NCI-H2107 (cell line): Measurements from ENCODE around the gene STIMATE.

ENCODE experiments used
- DNase-seq: peaks from one replicate; lab custom pipeline; 2025; lab: John Stamatoyannopoulos, UW

Gene STIMATE

GRCh38 chr3:52791366-52791765, 106.0 kb downstream of the STIMATE start:
- no peak for DNase-seq

GRCh38 chr3:52790741-52791140, 106.6 kb downstream of the STIMATE start:
- no peak for DNase-seq

- no peak for DNase-seq
Measured at GRCh38 chr3:52790337-52790736, 107.0 kb downstream of the STIMATE start.

DNA sequence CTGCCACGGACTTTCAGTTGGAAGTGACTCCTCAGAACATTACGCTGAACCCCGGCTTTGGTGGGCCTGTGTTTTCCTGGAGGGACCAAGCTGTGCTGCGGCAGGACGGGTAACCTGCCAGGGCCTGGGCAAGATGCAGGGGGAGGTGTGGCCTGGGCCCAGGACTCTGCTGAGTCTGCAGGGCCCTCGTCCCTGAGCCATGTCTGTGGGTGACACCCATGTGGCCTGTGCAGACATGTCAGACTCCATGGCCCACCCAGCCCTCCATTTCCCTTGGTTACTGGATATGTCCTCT, 107.7 kb downstream of the STIMATE start:
- DNase-seq: no peak

DNA sequence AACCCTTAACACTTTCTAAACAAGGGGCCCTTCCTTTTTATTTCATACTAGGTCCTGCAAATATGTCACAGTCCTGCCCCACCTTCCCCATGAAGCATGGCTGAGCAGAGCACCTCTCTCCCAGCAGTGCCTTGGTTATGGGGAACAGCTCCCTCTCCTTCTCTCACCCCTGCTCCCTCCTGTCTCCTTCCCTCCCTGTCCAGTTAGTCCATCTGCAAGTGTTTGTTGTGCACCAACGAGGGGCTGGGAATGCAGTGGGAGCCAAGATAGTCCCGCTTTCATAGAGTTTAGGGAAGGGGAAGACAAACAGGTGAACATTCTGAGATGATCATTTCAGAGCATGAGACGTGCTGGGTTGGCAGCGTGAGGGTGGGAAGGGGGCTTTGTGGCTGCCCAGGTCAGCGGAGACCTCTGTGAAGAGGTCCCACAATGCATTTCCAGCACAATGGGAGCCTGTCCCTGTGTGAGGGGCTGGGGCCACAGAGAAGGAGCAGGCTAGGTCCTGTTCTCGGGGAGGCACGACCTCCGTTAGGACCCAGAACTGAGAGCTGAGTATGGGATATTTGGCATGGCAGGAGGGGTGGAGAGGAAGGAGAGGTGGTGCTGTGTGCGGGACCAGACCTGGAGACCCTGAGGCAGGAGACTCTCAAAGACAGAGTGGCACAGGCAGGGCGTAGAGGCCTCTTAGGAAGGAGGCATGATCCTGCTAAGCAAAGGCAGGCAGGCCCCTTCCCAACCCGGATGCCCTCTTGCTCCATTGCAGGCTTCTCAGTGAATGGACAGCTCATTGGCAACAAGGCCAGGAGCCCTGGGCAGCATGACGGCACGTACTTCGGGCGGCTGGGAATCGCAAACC, 108.2 kb downstream of the STIMATE start:
- DNase-seq: no peak

- DNase-seq: no peak
Measured at GRCh38 chr3:52787672-52788625, 109.4 kb downstream of the STIMATE start.

DNA sequence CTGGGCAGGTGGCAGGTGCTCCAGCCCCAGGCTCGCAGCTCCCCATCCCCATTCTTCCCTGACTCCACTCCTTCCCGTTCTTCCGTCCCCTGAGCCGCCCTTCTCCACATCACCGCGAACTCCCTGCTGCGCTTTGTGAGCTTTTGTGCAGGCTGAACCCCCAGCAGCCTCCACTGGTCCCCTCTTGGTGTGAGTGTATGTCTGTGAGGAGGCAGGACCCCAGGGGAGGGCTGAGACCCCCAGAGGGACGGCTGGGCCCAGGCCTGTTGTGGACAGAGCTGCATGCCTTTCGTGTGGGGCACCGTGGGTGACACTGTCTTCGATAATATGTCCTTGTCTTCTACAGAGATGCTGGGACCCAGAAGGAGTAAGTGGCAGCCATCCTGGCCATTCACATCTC, 110.1 kb downstream of the STIMATE start:
- DNase-seq: no peak
